H9 (cell line): ENCODE results near the gene SLTM. TPM values are rescaled to one million over a fixed set of nuclear protein-coding genes. Genes with fewer than 3 reads are reported as not detected.

Source experiments
- DNase-seq: peaks from one replicate; pipeline ENCODE4 v3.0.0-alpha.2; 2017
- H2AFZ ChIP-seq: one replicate; pipeline ENCODE4 v1.6.1; 2013; ENCODE audit warnings: mild to moderate bottlenecking, low read length, control low read depth, moderate library complexity
- H2AK5ac ChIP-seq: 2 replicates; pipeline ENCODE4 v1.6.1; 2013; ENCODE audit warnings: low read length, control low read depth, mixed read lengths; ENCODE audit not compliant: insufficient read length
- H2BK120ac ChIP-seq: one replicate; pipeline ENCODE4 v1.6.1; 2013; ENCODE audit warnings: low read depth, mild to moderate bottlenecking, low read length, control low read depth, inconsistent platforms; ENCODE audit not compliant: poor library complexity, severe bottlenecking
- H2BK12ac ChIP-seq: 2 replicates; pipeline ENCODE4 v1.6.1; 2013; ENCODE audit warnings: low read length, control low read depth, mixed read lengths, low read depth; ENCODE audit not compliant: insufficient read length
- H2BK15ac ChIP-seq: 2 replicates; pipeline ENCODE4 v1.6.1; 2013; ENCODE audit warnings: low read depth, low read length, control low read depth
- H2BK20ac ChIP-seq: one replicate; pipeline ENCODE4 v1.6.1; 2013; ENCODE audit warnings: low read depth, mild to moderate bottlenecking, low read length, control low read depth, inconsistent platforms; ENCODE audit not compliant: poor library complexity, severe bottlenecking
- H2BK5ac ChIP-seq: 2 replicates; pipeline ENCODE4 v1.6.1; 2013; ENCODE audit warnings: low read length, control low read depth, mixed read lengths; ENCODE audit not compliant: insufficient read length
- H3K14ac ChIP-seq: 2 replicates; pipeline ENCODE4 v1.6.1; 2013; ENCODE audit warnings: low read length, control low read depth; ENCODE audit not compliant: insufficient read depth
- H3K18ac ChIP-seq: 2 replicates; pipeline ENCODE4 v1.6.1; 2013; ENCODE audit warnings: low read depth, mild to moderate bottlenecking, mixed read lengths, low read length, control low read depth; ENCODE audit not compliant: insufficient read length
- H3K23ac ChIP-seq: 2 replicates; pipeline ENCODE4 v1.6.1; 2013; ENCODE audit warnings: low read length, control low read depth, mixed read lengths, low read depth; ENCODE audit not compliant: insufficient read length
- H3K23me2 ChIP-seq: 2 replicates; pipeline ENCODE4 v1.6.1; 2013; ENCODE audit warnings: low read depth, mild to moderate bottlenecking, mixed read lengths, low read length, control low read depth; ENCODE audit not compliant: insufficient read length, poor library complexity, severe bottlenecking
- H3K27ac ChIP-seq: 2 replicates; pipeline ENCODE4 v1.5.1; 2013; ENCODE audit warnings: low read length, control low read depth, mixed read lengths, low read depth; ENCODE audit not compliant: insufficient read length
- H3K27me3 ChIP-seq: 2 replicates; pipeline ENCODE4 v1.6.1; 2013; ENCODE audit warnings: low read length, control low read depth, inconsistent platforms; ENCODE audit not compliant: insufficient read depth
- H3K4ac ChIP-seq: 2 replicates; pipeline ENCODE4 v1.6.1; 2013; ENCODE audit warnings: low read depth, mild to moderate bottlenecking, control low read depth, inconsistent platforms, low read length, moderate library complexity
- H3K4me1 ChIP-seq: 2 replicates; pipeline ENCODE4 v1.6.1; 2013; ENCODE audit warnings: low read length, control low read depth, inconsistent platforms; ENCODE audit not compliant: insufficient read depth
- H3K4me2 ChIP-seq: 2 replicates; pipeline ENCODE4 v1.6.1; 2013; ENCODE audit warnings: low read length, control low read depth, mixed read lengths; ENCODE audit not compliant: insufficient read length, insufficient read depth
- H3K56ac ChIP-seq: 2 replicates; pipeline ENCODE4 v1.6.1; 2013; ENCODE audit warnings: low read depth, mild to moderate bottlenecking, mixed read lengths, low read length, control low read depth; ENCODE audit not compliant: insufficient read length
- H3K79me1 ChIP-seq: 2 replicates; pipeline ENCODE4 v1.6.1; 2013; ENCODE audit warnings: low read depth, mild to moderate bottlenecking, moderate library complexity, low read length, control low read depth, inconsistent platforms; ENCODE audit not compliant: insufficient read depth, poor library complexity, severe bottlenecking
- H3K79me2 ChIP-seq: 2 replicates; pipeline ENCODE4 v1.6.1; 2013; ENCODE audit warnings: low read length, control low read depth, inconsistent platforms; ENCODE audit not compliant: insufficient read depth
- H3K9ac ChIP-seq: 2 replicates; pipeline ENCODE4 v1.6.1; 2013; ENCODE audit warnings: low read length, control low read depth, mixed read lengths; ENCODE audit not compliant: insufficient read length; ENCODE audit errors: extremely low read depth
- H3K9me3 ChIP-seq: one replicate; pipeline ENCODE4 v1.6.1; 2013; ENCODE audit warnings: low read depth, low read length, inconsistent platforms; ENCODE audit not compliant: control insufficient read depth
- H3T11ph ChIP-seq: one replicate; pipeline ENCODE4 v1.6.1; 2013; ENCODE audit warnings: mild to moderate bottlenecking, low read length, control low read depth, inconsistent platforms
- H4K20me1 ChIP-seq: one replicate; pipeline ENCODE4 v1.6.1; 2013; ENCODE audit not compliant: control insufficient read depth, insufficient read length, insufficient read depth
- H4K5ac ChIP-seq: 2 replicates; pipeline ENCODE4 v1.6.1; 2013; ENCODE audit warnings: low read depth, mild to moderate bottlenecking, mixed read lengths, low read length, control low read depth; ENCODE audit not compliant: insufficient read length
- H4K8ac ChIP-seq: replicated peaks from 2 replicates; pipeline ENCODE4 v1.6.1; 2013; ENCODE audit warnings: low read length, control low read depth, mixed read lengths, low read depth; ENCODE audit not compliant: insufficient read length
- H4K91ac ChIP-seq: 2 replicates; pipeline ENCODE4 v1.6.1; 2013; ENCODE audit warnings: low read depth, mild to moderate bottlenecking, moderate library complexity, mixed read lengths, low read length, control low read depth; ENCODE audit not compliant: insufficient read length
- H3K27ac Mint-ChIP-seq, 3 experiments: 2 replicates in 2 of 3; 3 replicates in 1 of 3; pipeline ENCODE4 v1.8.0; 2020 to 2021; ENCODE audit warnings: mixed read lengths in 3 of 3, mild to moderate bottlenecking in 1 of 3, moderate library complexity in 1 of 3
- H3K27me3 Mint-ChIP-seq: 2 replicates; pipeline ENCODE4 v1.8.0; 2021; ENCODE audit warnings: low read depth, mild to moderate bottlenecking, moderate library complexity, mixed read lengths
- H3K36me3 Mint-ChIP-seq, 3 experiments: 2 replicates in 2 of 3; 3 replicates in 1 of 3; pipeline ENCODE4 v1.8.0; 2020 to 2021; ENCODE audit warnings: low read depth in 3 of 3, mixed read lengths in 3 of 3; ENCODE audit not compliant: insufficient read depth in 1 of 3
- H3K4me1 Mint-ChIP-seq, 2 experiments: 2 replicates each; pipeline ENCODE4 v1.8.0; 2020; ENCODE audit warnings: mixed read lengths in 2 of 2
- H3K4me3 Mint-ChIP-seq, 2 experiments: 2 replicates in 1 of 2; 3 replicates in 1 of 2; pipeline ENCODE4 v1.8.0; 2020 to 2021; ENCODE audit warnings: mild to moderate bottlenecking in 2 of 2, mixed read lengths in 2 of 2, moderate library complexity in 1 of 2
- H3K9me3 Mint-ChIP-seq, 2 experiments: 2 replicates in 1 of 2; 3 replicates in 1 of 2; pipeline ENCODE4 v1.8.0; 2020; ENCODE audit warnings: mild to moderate bottlenecking in 2 of 2, mixed read lengths in 2 of 2, moderate library complexity in 1 of 2
- CTCF ChIP-seq: fragments of 200-600 bp; sonication (generic); conservative IDR thresholded peaks from 3 replicates; pipeline ENCODE4 v1.8.0; 2021; ENCODE audit warnings: antibody characterized with exemption, mild to moderate bottlenecking
- WGBS: extraction: QIAGEN DNeasy Blood & Tissue Kit; methylation state at CpG from one replicate; pipeline ENCODE4 v1.1.7; 2013; ENCODE audit warnings: missing lambda C conversion rate, low lambda C conversion rate, mixed read lengths; ENCODE audit not compliant: insufficient read length; ENCODE audit errors: extremely low coverage; 5-methylcytosine and 5-hydroxymethylcytosine counted together
- total RNA-seq: library from RNA; stranded (reverse); gene quantifications from 2 replicates; pipeline ENCODE4 v1.2.1, GENCODE V29; 2021

The SLTM gene
- total RNA-seq, 1 experiment from 2014 or later = 132 TPM

- no peaks in the 10 kb centered on the region for H4K20me1 ChIP-seq
- Mint-ChIP-seq H3K4me3 (peak overlapping the region; percentile 39 to 64; a peak in 4 of 5 replicates), H3K36me3 (peaks cover 16 to 63% (median 31%) of the 10 kb centered on the region in 3 experiments)
Measured at GRCh38 chr15:58929891-58930416, 3.5 kb downstream of the SLTM start.

More at GRCh38 chr15:58929891-58930416, 3.5 kb downstream of the SLTM start:
- Histone ChIP-seq H2AFZ (no peak overlapping the region), H4K8ac (no peak overlapping the region), H3K79me1 (peaks cover 10% of the 10 kb centered on the region), H3K27me3 (no peaks in the 10 kb centered on the region), H3K23me2 (peaks cover 5% of the 10 kb centered on the region), H3K4me1 (peaks cover 6% of the 10 kb centered on the region; the same call in 1 of the 2 replicates), H3K79me2 (peaks cover 26% of the 10 kb centered on the region), H3T11ph (no peak overlapping the region), H3K9ac (no peak overlapping the region), H2AK5ac (no peak overlapping the region), H3K4ac (no peak overlapping the region), H3K27ac (no peak overlapping the region), H3K4me2 (no peak overlapping the region), H2BK20ac (no peak overlapping the region), H2BK12ac (no peak overlapping the region), H4K5ac (no peak overlapping the region), H3K56ac (no peak overlapping the region), H3K18ac (no peak overlapping the region), H3K23ac (no peak overlapping the region), H2BK120ac (no peak overlapping the region), H2BK5ac (no peak overlapping the region), H3K9me3 (no peaks in the 10 kb centered on the region), H3K14ac (no peak overlapping the region), H2BK15ac (no peak overlapping the region), H4K91ac (no peak overlapping the region)
- TF ChIP-seq CTCF = no peak
- H3K9me3 Mint-ChIP-seq = peaks cover 0 to 2% of the 10 kb centered on the region in 2 experiments; a peak in 2 of 5 replicates
- WGBS = no CpG with 5 or more reads among the region's 11 CpGs
- DNase-seq = peak; percentile 41
- H3K27me3 Mint-ChIP-seq = no peaks in the 10 kb centered on the region
- peak overlapping the region in 2 of 3 experiments; percentile 79 to 87; a peak in 2 of 7 replicates for H3K27ac Mint-ChIP-seq
- peaks cover 39 to 40% of the 10 kb centered on the region in 2 experiments for H3K4me1 Mint-ChIP-seq
